ENCODE measurements around the gene HLX. TPM values are rescaled to one million over a fixed set of nuclear protein-coding genes. Genes with fewer than 3 reads are reported as not detected.

Gene HLX
- total and polyA plus RNA-seq, 10 donors: 6.9 to 36.1 (median 16.3) TPM

GRCh38 chr1:220906561-220907334 is 27.5 kb downstream of the HLX start:
- peaks cover 0 to 5% (median 0%) of the 10 kb centered on the region in 7 donors for H3K27me3 ChIP-seq (replicated peaks in 1 of 7)
- DNase-seq: no peak
- H3K36me3 ChIP-seq: no peaks in the 10 kb centered on the region
- H3K27ac ChIP-seq: no peak overlapping the region
- 83 to 100% (median 89%) methylated on average over 2 of the region's 2 CpGs for WGBS, 5 donors
- intact Hi-C loops (cut with DNase I; ENCODE audit: low total_unique reads): loop anchor here (10.0 kb wide), 1 partner anchor 298 kb away; no protein-coding TSS in a partner anchor
- H3K9me3 ChIP-seq: no peaks in the 10 kb centered on the region
- H3K4me1 ChIP-seq: peaks cover 0 to 8% (median 3%) of the 10 kb centered on the region in 6 donors
- H3K4me3 ChIP-seq: no peak overlapping the region
- no peak for TF ChIP-seq CTCF (IDR thresholded peaks at IDR 0.05 in 8 of 11, conservative IDR thresholded peaks at IDR 0.05 in 3 of 11)
- no peak for TF ChIP-seq POLR2AphosphoS5 (IDR thresholded peaks at IDR 0.05)
- TF ChIP-seq POLR2A (IDR thresholded peaks at IDR 0.05): no peak

GRCh38 chr1:220908757-220909156 is 29.5 kb downstream of the HLX start:
- no peak for DNase-seq

GRCh38 chr1:220910021-220910420 is 30.8 kb downstream of the HLX start:
- Histone ChIP-seq H3K36me3 (no peaks in the 10 kb centered on the region), H3K9me3 (no peaks in the 10 kb centered on the region), H3K27me3 (replicated peaks in 1 of 7) (peaks cover 0 to 5% (median 0%) of the 10 kb centered on the region in 7 donors), H3K4me1 (peaks cover 0 to 22% (median 13%) of the 10 kb centered on the region in 6 donors), H3K4me3 (no peak overlapping the region), H3K27ac (no peak overlapping the region)
- 77 to 93% (median 85%) methylated on average over 5 of the region's 5 CpGs for WGBS, 5 donors
- TF ChIP-seq POLR2AphosphoS5 (IDR thresholded peaks at IDR 0.05) (no peak), POLR2A (IDR thresholded peaks at IDR 0.05) (no peak), CTCF (IDR thresholded peaks at IDR 0.05 in 8 of 11, conservative IDR thresholded peaks at IDR 0.05 in 3 of 11) (no peak)
- no peak for DNase-seq
- intact Hi-C loops (cut with DNase I; ENCODE audit: low total_unique reads): no loop called here

More at GRCh38 chr1:220908757-220909156, 29.5 kb downstream of the HLX start:
- no peaks in the 10 kb centered on the region for H3K9me3 ChIP-seq
- intact Hi-C loops (cut with DNase I; ENCODE audit: low total_unique reads): loop anchor here (10.0 kb wide), 1 partner anchor 296 kb away; no protein-coding TSS in a partner anchor
- whole genome bisulfite sequencing, 5 donors: 33 to 60% (median 49%) methylated on average over 2 of the region's 2 CpGs
- H3K27me3 ChIP-seq (replicated peaks in 1 of 7): peaks cover 0 to 5% (median 0%) of the 10 kb centered on the region in 7 donors
- peaks cover 0 to 9% (median 3%) of the 10 kb centered on the region in 6 donors for H3K4me1 ChIP-seq
- TF ChIP-seq CTCF (IDR thresholded peaks at IDR 0.05 in 8 of 11, conservative IDR thresholded peaks at IDR 0.05 in 3 of 11) (peak; percentile 22 to 68 (median 57)), POLR2A (IDR thresholded peaks at IDR 0.05) (no peak), POLR2AphosphoS5 (IDR thresholded peaks at IDR 0.05) (no peak)
- H3K4me3 ChIP-seq: no peak overlapping the region
- H3K27ac ChIP-seq: no peak overlapping the region
- H3K36me3 ChIP-seq: no peaks in the 10 kb centered on the region
